ENCODE data around the gene THSD7B.

The THSD7B gene

DNA sequence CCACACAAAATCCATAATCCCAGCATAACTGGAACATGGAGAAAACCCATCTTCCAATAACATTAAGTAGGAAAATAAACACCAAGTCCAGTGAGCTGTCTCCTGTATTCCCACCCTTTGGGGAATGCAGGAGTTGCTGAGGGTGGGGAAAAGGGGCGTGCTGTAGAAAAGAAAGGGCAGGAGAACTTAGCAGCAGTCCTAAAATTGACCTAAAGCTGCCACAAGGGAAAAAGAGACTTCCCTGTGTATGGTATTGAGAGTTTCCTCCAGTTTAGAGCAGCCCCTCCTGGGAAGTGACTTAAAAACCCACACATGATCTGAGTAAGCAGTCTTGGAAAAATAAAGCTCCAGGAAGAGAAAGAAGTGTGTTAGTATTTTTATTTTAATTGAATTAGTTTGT lies 428.8 kb downstream of the THSD7B start:
- no peak for DNase-seq

GRCh38 chr2:137199751-137200150 lies 434.4 kb downstream of the THSD7B start:
- DNase-seq: no peak

GRCh38 chr2:137202318-137202717 lies 437.0 kb downstream of the THSD7B start:
- DNase-seq: no peak

- DNase-seq: no peak
Observed at GRCh38 chr2:137205324-137205723, 440.0 kb downstream of the THSD7B start.

DNA sequence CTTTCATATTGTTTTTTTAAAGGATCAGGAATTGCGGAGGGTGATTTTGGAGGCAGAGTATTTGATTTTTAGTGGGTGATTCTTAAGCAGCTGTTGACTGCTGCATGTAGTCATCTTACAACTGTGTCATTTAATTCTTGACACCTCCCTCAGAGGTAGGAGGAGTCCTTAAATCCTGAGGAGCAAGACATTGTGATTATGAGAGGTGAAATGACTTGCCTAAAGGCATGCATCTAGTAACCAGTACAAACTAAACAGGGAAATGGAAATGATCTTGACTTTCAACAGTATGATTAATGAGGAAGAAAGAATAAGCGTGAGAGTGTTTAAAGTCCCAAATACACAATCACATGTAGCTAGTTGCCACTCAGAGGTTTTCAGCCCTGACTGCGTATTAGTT lies 440.7 kb downstream of the THSD7B start:
- DNase-seq: no peak

GRCh38 chr2:137207030-137207429 lies 441.7 kb downstream of the THSD7B start:
- DNase-seq: no peak

DNA sequence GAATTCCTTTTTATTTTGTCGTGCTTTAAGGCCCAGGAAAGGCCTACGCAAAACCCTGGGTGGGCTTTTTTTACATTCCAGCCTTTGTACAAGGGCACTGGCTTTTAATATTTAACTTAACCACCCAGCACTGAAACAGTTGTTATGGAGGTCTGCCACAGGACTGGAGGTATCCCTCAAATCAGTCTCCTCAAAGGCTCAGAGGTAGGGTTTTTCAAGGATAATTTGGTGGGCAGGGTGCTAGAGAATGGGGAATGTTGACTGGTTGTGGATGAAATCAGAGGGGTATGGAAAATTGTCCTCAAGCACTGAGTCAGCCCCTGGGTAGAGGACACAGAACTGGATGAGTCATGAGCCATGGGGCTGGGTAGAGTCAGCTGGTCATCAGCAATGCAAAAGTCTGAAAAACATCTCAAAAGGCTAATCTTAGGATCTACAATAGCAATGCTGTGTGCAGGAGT lies 443.1 kb downstream of the THSD7B start:
- no peak for DNase-seq

- no peak for DNase-seq
Observed at GRCh38 chr2:137210039-137210438, 444.7 kb downstream of the THSD7B start.

GRCh38 chr2:137211761-137212160 lies 446.4 kb downstream of the THSD7B start:
- no peak for DNase-seq

GRCh38 chr2:137220438-137220993 lies 455.2 kb downstream of the THSD7B start:
- no peak for DNase-seq

GRCh38 chr2:137221797-137222492 lies 456.6 kb downstream of the THSD7B start:
- DNase-seq: no peak

- DNase-seq: no peak
Observed at GRCh38 chr2:137223722-137224121, 458.4 kb downstream of the THSD7B start.

- no peak for DNase-seq
Observed at GRCh38 chr2:137228566-137228965, 463.2 kb downstream of the THSD7B start.

DNA sequence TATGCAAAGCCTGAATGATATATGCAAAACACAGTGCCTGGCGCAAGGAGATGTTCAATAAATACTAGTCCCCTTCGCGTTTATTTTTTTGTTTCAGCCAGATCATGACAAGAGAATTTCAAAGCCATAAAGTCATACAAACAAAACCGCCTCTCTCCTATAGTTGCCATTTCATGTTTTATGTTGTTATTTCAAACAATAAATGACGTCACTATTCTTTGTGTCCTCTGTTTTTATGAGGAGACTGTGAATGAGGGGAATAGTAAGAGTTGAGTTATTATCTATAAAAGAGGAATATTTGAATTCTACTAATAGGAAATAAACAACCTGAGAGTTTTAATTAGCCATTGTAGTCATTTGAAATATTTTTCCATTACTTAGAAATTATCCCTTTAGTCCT lies 464.5 kb downstream of the THSD7B start:
- no peak for DNase-seq

DNA sequence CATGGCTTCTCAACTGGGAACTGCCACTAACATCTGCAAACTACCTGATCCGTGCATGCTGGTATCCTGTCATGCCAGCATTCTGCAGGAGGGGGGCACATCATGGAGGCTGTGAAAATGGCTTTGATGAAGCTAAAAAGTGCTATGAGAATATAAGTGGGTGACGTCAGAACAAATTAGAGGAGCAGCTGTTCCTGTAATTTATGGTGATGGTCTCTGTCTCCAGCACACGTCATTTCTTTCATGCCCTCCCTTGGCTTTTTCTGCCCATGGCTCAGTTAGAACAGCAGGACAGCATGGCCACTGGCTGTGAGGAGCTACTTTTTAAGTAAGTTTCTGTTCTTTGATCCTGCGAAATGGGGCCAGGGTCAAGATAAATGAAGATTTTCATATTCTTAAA lies 466.3 kb downstream of the THSD7B start:
- no peak for DNase-seq

- DNase-seq: no peak
Observed at GRCh38 chr2:137232076-137232475, 466.7 kb downstream of the THSD7B start.

DNA sequence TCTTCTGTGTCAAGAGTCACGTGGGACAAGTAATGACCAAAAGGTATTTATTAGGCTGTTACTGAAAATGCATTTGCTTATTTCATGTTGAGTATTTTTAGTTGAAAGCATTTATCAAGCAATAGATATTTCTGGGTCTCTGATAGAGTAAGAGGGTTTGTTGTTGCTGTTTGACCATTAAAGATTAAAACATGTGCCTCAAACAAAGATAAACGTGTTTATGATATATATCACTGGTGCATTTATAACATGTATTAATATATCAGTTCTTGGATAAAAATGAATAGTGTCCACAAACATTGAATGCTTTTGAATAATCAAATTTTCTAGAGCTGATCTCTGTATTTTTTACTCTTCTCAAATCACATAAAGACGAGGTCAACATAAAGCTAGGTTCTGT lies 467.7 kb downstream of the THSD7B start:
- DNase-seq: no peak

DNA sequence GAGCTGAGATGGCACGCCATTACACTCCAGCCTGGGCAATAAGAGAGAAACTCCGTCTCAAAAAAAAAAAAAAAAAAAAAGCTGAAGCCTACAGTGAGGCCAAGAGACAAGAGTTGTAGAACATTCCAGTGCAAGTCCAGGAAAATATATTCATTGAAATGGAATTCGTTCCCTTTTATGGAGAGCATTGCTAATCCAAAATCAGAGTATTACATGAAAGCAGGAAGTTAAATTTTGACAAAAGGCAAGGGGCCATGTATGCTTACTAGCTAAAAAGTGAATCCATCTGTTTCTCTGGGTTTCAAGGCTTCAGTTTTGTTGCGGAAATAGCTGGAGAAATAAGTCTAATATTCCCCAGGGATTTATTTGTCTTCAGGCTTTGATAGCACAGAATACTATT lies 471.7 kb downstream of the THSD7B start:
- DNase-seq: no peak

GRCh38 chr2:137238065-137238464 lies 472.7 kb downstream of the THSD7B start:
- no peak for DNase-seq

GRCh38 chr2:137249463-137250130 lies 484.3 kb downstream of the THSD7B start:
- no peak for DNase-seq

DNA sequence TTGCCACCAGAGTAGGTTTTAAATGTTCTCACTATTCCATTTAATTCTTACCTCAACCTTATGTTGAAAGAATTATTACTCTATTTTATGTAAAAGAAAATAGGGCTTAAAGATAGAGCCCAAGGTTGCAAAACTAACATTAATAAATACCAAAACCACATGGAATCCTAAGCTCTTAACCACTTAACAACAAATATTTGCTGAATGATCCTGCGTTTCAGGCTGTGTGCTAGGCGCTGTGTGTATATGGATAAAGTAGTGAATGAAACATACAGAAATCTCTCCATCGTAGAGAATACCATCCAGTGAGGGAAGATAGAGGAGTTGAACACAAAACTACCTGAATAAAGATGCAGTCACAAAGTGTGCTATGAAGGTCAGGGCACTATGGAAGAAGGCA lies 485.1 kb downstream of the THSD7B start:
- DNase-seq: no peak

DNA sequence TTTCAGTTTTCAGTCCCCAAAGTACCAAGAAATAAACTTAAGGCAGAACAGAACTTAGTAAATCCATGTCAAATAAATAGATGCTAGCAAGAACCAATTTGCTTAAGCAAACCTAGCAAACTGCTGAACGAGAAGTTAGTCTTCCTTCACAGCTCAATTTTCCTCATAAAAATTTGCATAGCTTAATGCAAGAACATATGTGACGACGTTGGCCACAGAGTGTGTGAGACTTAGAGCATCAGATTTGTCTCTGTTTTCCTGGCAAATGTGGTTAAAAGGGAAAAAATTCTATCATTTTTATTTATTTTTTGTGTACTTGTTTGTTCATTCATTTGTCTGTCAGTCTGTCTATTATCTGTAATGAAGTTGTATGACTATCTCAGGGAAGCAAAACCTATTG lies 485.7 kb downstream of the THSD7B start:
- DNase-seq: no peak

- no peak for DNase-seq
Observed at GRCh38 chr2:137252934-137253333, 487.6 kb downstream of the THSD7B start.

DNA sequence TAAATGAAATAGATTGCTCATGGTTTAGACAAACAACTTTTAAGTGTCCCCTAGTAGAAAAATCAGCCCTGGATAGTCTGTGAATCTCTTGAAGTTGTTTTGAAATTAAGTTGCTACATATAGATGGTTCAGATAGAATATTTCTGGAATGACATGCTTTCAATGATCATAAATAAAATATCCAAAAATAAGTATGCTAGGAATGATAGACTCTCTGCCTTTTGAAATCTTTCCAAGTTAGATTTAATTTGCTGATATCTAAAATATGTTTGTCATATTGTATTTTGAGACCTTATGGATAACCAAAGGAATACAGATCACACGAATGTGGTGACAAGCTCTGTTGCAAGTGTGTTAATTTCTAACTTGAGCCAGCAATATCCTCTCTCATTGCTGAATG lies 488.7 kb downstream of the THSD7B start:
- no peak for DNase-seq
